NCI-H748 treated with DMSO at 0.1 percent for 48 hours (cell line): Measurements from ENCODE around the gene SSX2IP.
"Not testable (repeated sequence)": the region's sequence is repeated elsewhere in the genome, so short reads cannot be mapped to it uniquely, and the experiment has no call there.

Source experiments
- DNase-seq: peaks from one replicate; lab custom pipeline; 2025; lab: John Stamatoyannopoulos, UW

Gene SSX2IP

GRCh38 chr1:84677415-84678099, 12.7 kb downstream of the SSX2IP start:
- DNase-seq, result no peak

DNA sequence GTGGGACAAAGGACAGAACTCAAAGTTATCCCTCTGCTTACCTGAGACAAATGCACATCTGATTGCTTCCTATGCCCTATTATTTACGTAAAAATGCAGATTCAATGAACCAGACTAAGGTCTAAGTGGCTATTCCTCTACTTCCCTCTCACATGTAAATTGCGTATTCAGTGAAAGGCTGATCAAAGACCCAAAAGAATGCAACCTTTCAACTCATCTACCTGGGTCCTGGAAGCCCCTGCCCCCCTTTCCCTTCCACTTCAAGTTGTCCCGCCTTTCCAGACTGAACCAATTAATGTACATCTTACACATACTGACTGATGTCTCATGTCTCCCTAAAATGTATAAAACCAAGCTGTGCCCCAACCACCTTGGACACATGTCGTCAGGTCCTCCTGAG, 14.6 kb downstream of the SSX2IP start:
- DNase-seq, result no peak

GRCh38 chr1:84675106-84675505, 15.2 kb downstream of the SSX2IP start:
- no peak for DNase-seq

GRCh38 chr1:84674705-84675104, 15.6 kb downstream of the SSX2IP start:
- DNase-seq, result no peak

DNA sequence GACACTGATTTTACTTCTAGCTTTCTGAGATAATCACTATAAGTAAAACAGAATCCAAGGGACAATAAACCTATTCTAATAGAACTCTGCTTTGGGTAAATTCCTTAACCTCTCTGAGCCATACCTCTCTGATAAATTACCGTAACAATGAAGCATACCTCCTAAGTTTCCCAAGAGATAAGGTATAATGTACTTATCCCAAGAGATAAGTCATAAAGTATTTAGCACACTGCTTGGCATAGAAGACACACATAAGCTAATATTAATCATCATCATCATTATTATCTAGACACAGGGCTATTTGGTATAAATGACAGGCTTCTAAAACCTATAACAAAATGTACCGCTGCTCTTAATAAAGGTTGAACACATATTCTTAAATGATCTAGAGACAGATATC, 16.2 kb downstream of the SSX2IP start:
- DNase-seq, result no peak

GRCh38 chr1:84672080-84672854, 18.0 kb downstream of the SSX2IP start:
- DNase-seq, result no peak

DNA sequence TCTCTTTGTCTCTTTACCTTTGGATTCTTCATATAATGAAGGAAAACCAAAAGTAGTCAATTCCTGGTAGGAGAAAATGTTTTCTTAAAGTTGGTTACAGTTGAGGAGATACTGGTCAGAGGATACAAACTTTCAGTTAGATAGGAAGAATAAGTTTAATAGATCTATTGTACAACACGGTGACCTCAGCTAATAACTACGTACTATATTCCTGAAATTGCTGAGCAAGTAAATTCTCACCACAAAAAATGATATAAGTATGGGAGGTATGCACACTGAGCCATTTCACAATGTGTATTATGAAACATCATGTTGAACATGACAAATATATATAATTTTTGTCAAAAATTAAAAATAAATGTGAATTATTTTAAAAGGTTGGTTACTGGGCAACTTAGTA, 20.4 kb downstream of the SSX2IP start:
- DNase-seq, result no peak

DNA sequence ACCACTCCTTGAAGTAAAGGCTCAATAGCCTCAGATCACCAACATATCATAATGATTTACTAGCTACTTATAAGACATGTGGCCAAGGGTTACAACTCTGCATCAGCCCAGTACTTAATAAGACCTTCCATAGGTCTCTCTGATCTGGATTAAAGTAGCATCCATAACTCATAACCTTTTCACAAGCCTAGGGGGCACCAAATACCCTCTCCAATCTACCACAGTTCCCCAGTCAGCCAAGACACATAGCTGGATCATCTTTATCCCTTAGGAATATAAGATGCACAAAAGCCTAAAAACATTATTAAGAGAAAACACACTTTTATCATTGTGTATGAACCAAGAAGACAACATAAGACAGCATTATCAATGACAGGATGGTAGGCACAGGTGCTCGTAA, 22.1 kb downstream of the SSX2IP start:
- DNase-seq, result no peak

DNA sequence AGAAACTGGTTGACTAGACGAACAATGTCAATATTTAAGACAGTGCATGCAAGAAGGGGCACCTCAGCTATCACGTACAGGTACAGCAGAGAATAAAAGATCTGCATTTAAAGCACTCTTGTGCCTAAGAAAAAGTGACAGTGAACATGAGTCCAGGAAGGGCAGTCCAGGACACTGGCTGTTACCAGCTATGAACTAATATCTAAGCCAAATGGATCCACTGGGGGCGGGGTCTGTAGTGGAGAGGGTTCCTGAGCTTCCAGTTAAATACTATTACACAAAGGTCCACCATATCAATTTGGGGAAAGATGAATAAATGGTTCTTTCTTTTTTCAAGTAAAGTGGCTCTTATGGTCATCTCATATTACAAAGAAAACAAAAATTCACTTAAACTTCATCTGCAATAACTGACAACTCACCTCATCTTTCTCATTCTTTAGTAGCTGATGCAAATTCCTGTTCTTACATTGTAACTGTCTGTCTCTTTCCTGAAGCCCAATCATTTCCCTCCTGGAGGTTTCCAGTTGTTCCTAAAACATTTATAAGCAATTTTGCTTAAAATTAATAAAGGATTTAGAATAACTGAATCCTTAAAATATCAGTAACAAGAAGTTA, 24.5 kb downstream of the SSX2IP start:
- DNase-seq, result no peak

DNA sequence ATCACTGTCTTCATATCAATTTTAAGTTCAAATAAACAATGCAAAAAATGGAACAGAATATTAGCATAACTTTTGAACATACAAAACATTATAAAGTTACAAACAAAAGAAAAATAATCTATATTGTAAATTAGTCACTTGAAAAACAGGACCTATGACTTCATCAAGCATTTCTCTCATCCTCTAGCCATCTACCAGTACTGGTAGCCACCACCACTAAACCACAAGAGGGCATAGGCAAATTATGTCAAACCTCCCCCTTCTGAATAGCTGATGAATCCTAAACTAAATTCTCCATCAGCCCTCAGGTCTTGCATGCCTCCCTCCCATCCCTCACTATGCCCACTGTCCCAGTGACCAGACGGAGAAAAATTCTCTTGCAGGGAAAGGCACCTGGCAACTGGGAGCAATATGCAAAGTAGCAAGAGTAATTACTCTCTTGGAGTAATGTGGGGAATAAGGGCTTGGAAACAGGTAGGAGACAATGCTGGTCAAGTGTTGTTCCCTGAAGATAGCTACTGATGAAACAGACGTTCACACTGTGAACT, 37.1 kb downstream of the SSX2IP start:
- DNase-seq, result no peak

DNA sequence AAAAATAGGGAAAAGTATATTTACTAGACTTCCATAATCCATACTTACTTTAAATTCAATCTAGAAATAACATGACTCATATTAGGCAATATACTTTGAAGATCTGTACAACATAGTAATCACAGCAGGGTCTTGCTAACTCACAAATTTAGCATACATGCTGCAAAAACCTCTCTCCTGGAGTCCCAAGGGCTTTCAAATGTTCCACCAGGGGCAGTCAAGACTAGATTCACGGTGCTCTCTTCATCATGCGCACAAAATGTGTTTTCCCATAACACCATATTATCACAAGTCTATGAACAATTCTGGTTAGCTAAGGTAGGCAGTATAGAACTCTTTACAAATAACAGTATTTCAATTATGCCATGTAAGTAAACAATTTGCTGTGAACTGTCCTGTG, 45.8 kb downstream of the SSX2IP start:
- no peak for DNase-seq

GRCh38 chr1:84643183-84643582, 47.1 kb downstream of the SSX2IP start:
- no peak for DNase-seq

- no peak for DNase-seq
Measured at GRCh38 chr1:84642774-84643173, 47.5 kb downstream of the SSX2IP start.

GRCh38 chr1:84639731-84640130, 50.5 kb downstream of the SSX2IP start:
- not testable (repeated sequence) for DNase-seq

DNA sequence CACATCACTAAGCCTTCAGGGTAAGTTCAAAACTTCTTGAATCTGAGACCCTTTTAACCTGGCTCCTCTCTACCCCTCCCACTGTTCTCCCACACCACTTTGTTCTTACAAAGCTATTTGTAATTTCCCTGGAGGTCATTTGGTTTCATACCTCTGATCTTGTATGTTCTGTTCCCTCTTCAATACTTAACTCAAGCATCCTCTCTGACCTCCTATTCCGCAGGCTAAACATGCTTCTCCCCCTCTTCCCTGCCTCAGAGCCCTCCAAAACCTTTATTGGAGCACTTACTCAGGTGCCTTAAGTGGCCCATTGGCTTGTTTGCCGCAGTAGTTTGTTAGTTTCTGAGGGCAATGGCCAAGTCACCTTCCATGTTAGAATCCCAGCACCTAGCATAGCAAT, 54.8 kb downstream of the SSX2IP start:
- no peak for DNase-seq

- no peak for DNase-seq
Measured at GRCh38 chr1:84634536-84635205, 55.6 kb downstream of the SSX2IP start.

DNA sequence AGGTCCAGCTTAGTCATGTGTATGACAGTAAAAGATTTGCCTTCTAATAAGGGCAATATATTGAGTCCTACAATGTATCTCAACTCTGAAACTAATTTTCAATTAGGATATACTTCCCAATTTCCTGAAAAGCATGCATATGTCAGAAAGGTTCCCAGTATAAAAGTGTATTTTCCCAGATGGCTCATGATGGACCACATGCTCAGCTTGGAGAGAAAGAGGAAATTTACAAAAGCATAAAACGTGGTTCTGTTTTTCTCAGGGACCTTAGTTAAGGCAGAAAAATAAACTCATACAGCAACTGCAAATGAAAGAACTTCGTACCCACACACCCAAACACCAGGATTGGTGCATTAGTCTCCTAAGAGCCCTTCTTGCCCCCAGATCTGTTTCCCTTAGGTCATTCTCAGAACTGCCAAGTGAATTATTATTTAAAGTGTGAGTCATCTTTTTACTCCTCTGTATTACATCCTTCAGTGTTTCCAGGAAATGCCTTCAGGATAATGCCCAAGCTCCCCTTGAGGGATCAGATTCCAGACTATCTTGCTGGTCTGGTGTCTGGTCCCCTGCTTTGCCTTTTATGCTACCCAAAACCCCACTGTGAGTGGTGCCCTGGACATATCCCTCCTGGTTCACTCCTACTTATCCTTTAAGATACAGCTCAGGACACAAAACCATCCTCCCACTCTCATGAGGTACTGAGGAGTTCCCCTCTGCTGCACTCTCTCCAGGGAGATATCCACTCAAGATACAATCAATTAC, 57.4 kb downstream of the SSX2IP start:
- no peak for DNase-seq

GRCh38 chr1:84632137-84632536, 58.1 kb downstream of the SSX2IP start:
- DNase-seq, result no peak

- no peak for DNase-seq
Measured at GRCh38 chr1:84624876-84625275, 65.4 kb downstream of the SSX2IP start.

- DNase-seq, result no peak
Measured at GRCh38 chr1:84621553-84621952, 68.7 kb downstream of the SSX2IP start.

DNA sequence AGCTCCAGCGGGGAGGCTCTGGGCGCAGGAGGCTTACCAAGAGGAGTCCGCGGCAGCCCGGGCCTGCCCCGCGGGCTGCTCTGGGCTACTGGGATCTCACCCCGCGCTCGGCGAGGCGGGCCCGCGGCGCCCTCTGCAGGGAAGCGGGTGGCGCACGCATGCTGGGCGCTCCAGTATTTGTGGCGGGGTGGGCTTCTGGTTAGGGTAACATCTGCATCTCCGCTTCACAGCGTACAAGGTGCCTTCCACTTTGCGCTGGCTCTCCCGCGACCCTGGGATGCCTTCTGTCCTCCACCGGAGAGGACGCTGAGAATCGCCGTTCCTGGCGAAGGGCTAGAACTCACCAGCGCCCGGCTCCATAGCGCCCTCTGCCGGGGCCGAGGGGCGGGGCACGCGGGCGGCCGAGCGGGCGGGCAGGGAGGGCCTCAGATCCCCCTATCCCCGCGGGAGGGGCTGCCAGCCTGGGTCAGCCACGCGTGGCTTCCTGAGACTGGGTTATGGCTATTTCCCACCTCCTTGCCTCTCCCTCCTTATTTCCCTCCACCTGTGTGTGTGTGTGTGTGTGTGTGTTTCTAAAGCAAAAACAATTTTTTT, 69.4 kb downstream of the SSX2IP start:
- peak; percentile 59 for DNase-seq
